Inferior parietal cortex (tissue), 1 donor: ENCODE results near the gene DTNA.
"Not testable (repeated sequence)": the region's sequence is repeated elsewhere in the genome, so short reads cannot be mapped to it uniquely, and the experiment has no call there.

Experiments
- DNase-seq: peaks from one replicate; pipeline ENCODE4 v3.0.0-alpha.2; 2016; ENCODE audit errors: extremely low spot score

Gene DTNA

GRCh38 chr18:34709750-34710441 is at the start of gene DTNA:
Gene DTNA, plus strand, starts transcription at chr18:34710298. Its CDS starts 45,679 bp downstream, at chr18:34755977.
- DNase-seq = peak; percentile 78

GRCh38 chr18:34660572-34660971 is 49.5 kb upstream of the DTNA start:
- no peak for DNase-seq

GRCh38 chr18:34661464-34662087 is 48.5 kb upstream of the DTNA start:
- DNase-seq = peak; percentile 77

GRCh38 chr18:34676816-34677574 is 33.1 kb upstream of the DTNA start:
- DNase-seq = no peak

GRCh38 chr18:34689750-34690149 is 20.3 kb upstream of the DTNA start:
- DNase-seq = not testable (repeated sequence)

GRCh38 chr18:34691614-34692013 is 18.5 kb upstream of the DTNA start:
- no peak for DNase-seq

- no peak for DNase-seq
These were observed 15.4 kb upstream of the DTNA start for GRCh38 chr18:34694591-34695165.

- no peak for DNase-seq
These were observed 14.8 kb upstream of the DTNA start for GRCh38 chr18:34695310-34695709.

GRCh38 chr18:34696671-34697070 is 13.4 kb upstream of the DTNA start:
- DNase-seq = no peak

GRCh38 chr18:34697233-34697632 is 12.9 kb upstream of the DTNA start:
- no peak for DNase-seq

- no peak for DNase-seq
These were observed 12.2 kb upstream of the DTNA start for GRCh38 chr18:34697891-34698290.

- DNase-seq = no peak
These were observed 8.2 kb upstream of the DTNA start for GRCh38 chr18:34701911-34702310.

- DNase-seq = no peak
These were observed 7.3 kb upstream of the DTNA start for GRCh38 chr18:34702814-34703213.

GRCh38 chr18:34704074-34704473 is 6.0 kb upstream of the DTNA start:
- no peak for DNase-seq

- DNase-seq = no peak
These were observed 5.3 kb upstream of the DTNA start for GRCh38 chr18:34704823-34705222.

- peak; percentile 72 for DNase-seq
These were observed 2.4 kb upstream of the DTNA start for GRCh38 chr18:34707670-34708069.

- no peak for DNase-seq
These were observed 994 bp upstream of the DTNA start for GRCh38 chr18:34709104-34709503.

- no peak for DNase-seq
These were observed 388 bp downstream of the DTNA start for GRCh38 chr18:34710458-34710914.

GRCh38 chr18:34710934-34711333 is 836 bp downstream of the DTNA start:
- DNase-seq = peak; percentile 53

- DNase-seq = not testable (repeated sequence)
These were observed 6.0 kb downstream of the DTNA start for GRCh38 chr18:34716111-34716510.

GRCh38 chr18:34718610-34719009 is 8.5 kb downstream of the DTNA start:
- DNase-seq = no peak

GRCh38 chr18:34720220-34720619 is 10.1 kb downstream of the DTNA start:
- no peak for DNase-seq
